ENCODE measurements around the gene CLCN7.

Gene CLCN7

DNA sequence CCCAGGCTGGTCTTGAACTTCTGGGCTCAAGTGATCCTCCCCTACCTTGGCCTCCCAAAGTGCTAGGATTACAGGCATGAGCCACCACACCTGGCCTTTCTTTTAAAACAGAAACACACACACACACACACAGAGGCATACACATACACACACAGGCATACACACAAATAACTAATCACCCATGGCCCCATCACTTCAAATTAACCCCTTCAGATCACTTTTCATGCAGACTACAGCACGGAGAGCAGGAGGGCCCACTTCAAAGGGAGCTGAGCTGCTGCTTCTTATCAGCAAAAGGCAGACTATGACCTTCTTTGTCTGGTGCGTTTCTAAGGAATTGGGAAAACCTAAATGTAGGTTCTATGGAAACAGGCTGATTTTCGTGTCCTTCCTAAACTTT is 1.9 kb downstream of the CLCN7 start:
- Histone ChIP-seq H3K27ac (replicated peaks; ENCODE audit: low read length) (no peak overlapping the region), H3K36me3 (replicated peaks in 1 of 2; ENCODE audit: control insufficient read depth in 2 of 2, insufficient read depth in 2 of 2, low read length in 2 of 2) (no peaks in the 10 kb centered on the region), H3K4ac (ENCODE audit: low read length) (no peak overlapping the region), H3K14ac (ENCODE audit: low read length) (no peak overlapping the region), H3K9ac (ENCODE audit: low read depth, low read length, poor library complexity) (no peak overlapping the region), H4K8ac (ENCODE audit: low read depth, low read length) (no peak overlapping the region), H2BK5ac (ENCODE audit: low read length) (no peak overlapping the region), H3K23ac (ENCODE audit: low read depth, low read length, poor library complexity) (no peak overlapping the region), H3K9me3 (replicated peaks in 1 of 2; ENCODE audit: control insufficient read depth in 2 of 2, insufficient read depth in 1 of 2, low read depth in 1 of 2, low read length in 2 of 2) (peaks cover 0 to 3% of the 10 kb centered on the region in 2 donors), H3K18ac (ENCODE audit: low read length) (no peak overlapping the region), H3K27me3 (ENCODE audit: control insufficient read depth in 3 of 3, insufficient read depth in 3 of 3, low read depth in 1 of 3, low read length in 3 of 3) (no peaks in the 10 kb centered on the region), H2AFZ (ENCODE audit: low read length) (no peak overlapping the region), H3K4me2 (ENCODE audit: insufficient read depth, low read length, poor library complexity, severe bottlenecking) (no peak overlapping the region), H3K4me3 (ENCODE audit: low read length in 2 of 2) (no peak overlapping the region), H2BK120ac (ENCODE audit: low read depth, low read length) (no peak overlapping the region), H2BK12ac (ENCODE audit: low read length) (no peak overlapping the region), H4K91ac (ENCODE audit: low read depth, low read length, poor library complexity) (no peak overlapping the region), H3K4me1 (ENCODE audit: control insufficient read depth in 2 of 2, insufficient read depth in 1 of 2, low read depth in 1 of 2, low read length in 2 of 2) (peaks cover 4 to 15% of the 10 kb centered on the region in 2 donors), H2BK15ac (ENCODE audit: low read length) (no peak overlapping the region), H2AK5ac (ENCODE audit: low read depth, low read length) (no peak overlapping the region), H3K79me1 (ENCODE audit: low read depth, low read length) (peaks cover 23% of the 10 kb centered on the region)
- WGBS, 2 donors (ENCODE audit: extremely low coverage in 2 of 2, insufficient read length in 2 of 2, insufficient replicate concordance in 1 of 2), result no CpG with 5 or more reads among the region's 3 CpGs
- DNase-seq (ENCODE audit: low spot score), result no peak

DNA sequence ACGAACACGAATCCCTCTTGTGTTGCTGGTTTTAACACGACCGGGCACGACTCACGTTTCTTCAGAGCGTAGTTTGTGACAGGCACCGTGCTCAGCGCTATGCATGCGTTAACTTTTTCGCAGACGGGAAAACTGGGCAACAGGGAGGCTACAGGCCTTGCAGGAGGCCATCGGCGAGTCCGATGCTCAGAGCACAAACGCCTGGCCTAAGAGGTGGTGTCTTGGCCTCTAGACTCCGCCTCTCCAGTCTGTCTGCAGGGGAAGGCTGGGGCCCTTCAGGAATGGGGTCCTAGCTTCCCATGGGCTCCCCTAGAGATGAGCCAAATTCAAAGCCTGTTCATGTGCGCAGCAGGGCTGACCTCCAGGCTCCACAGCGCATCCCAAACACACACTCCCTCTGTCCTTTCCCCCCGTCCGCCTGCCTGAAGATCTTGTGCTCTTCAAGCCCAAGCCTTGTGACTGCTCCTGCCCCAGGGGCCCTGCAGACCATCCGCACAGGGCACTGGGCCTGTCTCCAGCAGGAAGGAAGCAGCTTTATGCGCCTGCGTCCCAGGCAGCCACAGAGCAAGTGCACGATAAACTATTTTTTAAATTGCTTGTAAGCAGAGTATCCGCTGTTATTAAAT is 3.1 kb downstream of the CLCN7 start:
- no peak overlapping the region for H3K9ac ChIP-seq (ENCODE audit: low read depth, low read length, poor library complexity)
- no peak overlapping the region for H3K23ac ChIP-seq (ENCODE audit: low read depth, low read length, poor library complexity)
- WGBS, 2 donors (ENCODE audit: extremely low coverage in 2 of 2, insufficient read length in 2 of 2, insufficient replicate concordance in 1 of 2), result no CpG with 5 or more reads among the region's 26 CpGs
- no peak overlapping the region for H2BK15ac ChIP-seq (ENCODE audit: low read length)
- no peak overlapping the region for H3K18ac ChIP-seq (ENCODE audit: low read length)
- peaks cover 27% of the 10 kb centered on the region for H3K79me1 ChIP-seq (ENCODE audit: low read depth, low read length)
- no peak overlapping the region for H3K4ac ChIP-seq (ENCODE audit: low read length)
- H2AK5ac ChIP-seq (ENCODE audit: low read depth, low read length), result no peak overlapping the region
- no peak overlapping the region for H3K14ac ChIP-seq (ENCODE audit: low read length)
- no peak overlapping the region for H3K4me2 ChIP-seq (ENCODE audit: insufficient read depth, low read length, poor library complexity, severe bottlenecking)
- no peak overlapping the region for H4K91ac ChIP-seq (ENCODE audit: low read depth, low read length, poor library complexity)
- no peaks in the 10 kb centered on the region for H3K27me3 ChIP-seq (ENCODE audit: control insufficient read depth in 3 of 3, insufficient read depth in 3 of 3, low read depth in 1 of 3, low read length in 3 of 3)
- H2AFZ ChIP-seq (ENCODE audit: low read length), result no peak overlapping the region
- H4K8ac ChIP-seq (ENCODE audit: low read depth, low read length), result no peak overlapping the region
- no peak overlapping the region for H2BK12ac ChIP-seq (ENCODE audit: low read length)
- peak overlapping the region; percentile 5 for H2BK5ac ChIP-seq (ENCODE audit: low read length)
- H3K27ac ChIP-seq (replicated peaks; ENCODE audit: low read length), result no peak overlapping the region
- no peaks in the 10 kb centered on the region for H3K36me3 ChIP-seq (replicated peaks in 1 of 2; ENCODE audit: control insufficient read depth in 2 of 2, insufficient read depth in 2 of 2, low read length in 2 of 2)
- H3K9me3 ChIP-seq (replicated peaks in 1 of 2; ENCODE audit: control insufficient read depth in 2 of 2, insufficient read depth in 1 of 2, low read depth in 1 of 2, low read length in 2 of 2), result no peaks in the 10 kb centered on the region
- no peak overlapping the region for H3K4me3 ChIP-seq (ENCODE audit: low read length in 2 of 2)
- DNase-seq (ENCODE audit: low spot score), result no peak
- no peak overlapping the region for H2BK120ac ChIP-seq (ENCODE audit: low read depth, low read length)
- H3K4me1 ChIP-seq (ENCODE audit: control insufficient read depth in 2 of 2, insufficient read depth in 1 of 2, low read depth in 1 of 2, low read length in 2 of 2), result peaks cover 4 to 15% of the 10 kb centered on the region in 2 donors

DNA sequence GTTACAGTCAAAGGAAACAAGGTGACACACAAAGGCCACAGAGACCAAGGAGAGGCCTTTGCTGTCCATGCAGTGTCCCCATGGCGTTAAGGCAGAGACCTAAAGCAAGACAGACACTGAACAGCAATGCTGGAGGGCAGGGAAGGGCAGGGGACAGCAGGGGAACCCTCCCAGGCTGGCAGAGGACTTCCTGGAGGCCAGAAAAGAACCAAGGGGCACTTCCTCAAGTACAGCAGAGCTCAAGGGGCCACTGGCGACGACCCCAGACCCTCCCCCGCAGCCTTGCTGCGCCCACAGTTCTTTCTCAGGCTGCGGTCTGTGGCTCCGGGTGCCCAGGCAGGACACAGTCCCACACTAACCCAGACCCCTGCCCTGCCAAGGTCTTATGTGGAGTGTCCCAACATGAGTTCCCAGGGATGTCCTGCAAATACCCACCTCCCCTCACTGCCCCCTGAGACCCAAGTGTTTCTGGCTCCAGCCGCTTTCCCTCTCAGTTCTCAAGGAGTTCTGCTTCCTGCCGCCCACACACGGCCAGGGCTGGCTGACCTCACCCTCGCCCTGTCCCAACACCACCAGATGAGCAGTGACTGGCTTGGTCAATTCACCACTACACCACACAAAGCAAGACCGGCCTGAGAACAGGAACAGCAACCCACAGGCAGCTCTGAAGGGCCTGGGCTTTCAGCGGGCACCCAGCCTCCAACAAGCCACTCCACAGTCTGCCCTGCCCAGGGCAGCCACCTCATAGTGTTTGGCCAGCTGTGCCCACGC is 4.2 kb downstream of the CLCN7 start:
- no peak overlapping the region for H2BK5ac ChIP-seq (ENCODE audit: low read length)
- peak overlapping the region in 1 of 2 donors; percentile 48 for H3K4me3 ChIP-seq (ENCODE audit: low read length in 2 of 2)
- peak overlapping the region; percentile 17 for H4K8ac ChIP-seq (ENCODE audit: low read depth, low read length)
- DNase-seq (ENCODE audit: low spot score), result no peak
- H2AK5ac ChIP-seq (ENCODE audit: low read depth, low read length), result no peak overlapping the region
- no peak overlapping the region for H3K4me2 ChIP-seq (ENCODE audit: insufficient read depth, low read length, poor library complexity, severe bottlenecking)
- no peak overlapping the region for H2AFZ ChIP-seq (ENCODE audit: low read length)
- peaks cover 4 to 14% of the 10 kb centered on the region in 2 donors for H3K4me1 ChIP-seq (ENCODE audit: control insufficient read depth in 2 of 2, insufficient read depth in 1 of 2, low read depth in 1 of 2, low read length in 2 of 2)
- H3K14ac ChIP-seq (ENCODE audit: low read length), result peak overlapping the region; percentile 8
- no peaks in the 10 kb centered on the region for H3K27me3 ChIP-seq (ENCODE audit: control insufficient read depth in 3 of 3, insufficient read depth in 3 of 3, low read depth in 1 of 3, low read length in 3 of 3)
- H2BK12ac ChIP-seq (ENCODE audit: low read length), result peak overlapping the region; percentile 30
- H3K9ac ChIP-seq (ENCODE audit: low read depth, low read length, poor library complexity), result peak overlapping the region; percentile 60
- peaks cover 30% of the 10 kb centered on the region for H3K79me1 ChIP-seq (ENCODE audit: low read depth, low read length)
- no peak overlapping the region for H2BK15ac ChIP-seq (ENCODE audit: low read length)
- H3K18ac ChIP-seq (ENCODE audit: low read length), result no peak overlapping the region
- H3K36me3 ChIP-seq (replicated peaks in 1 of 2; ENCODE audit: control insufficient read depth in 2 of 2, insufficient read depth in 2 of 2, low read length in 2 of 2), result no peaks in the 10 kb centered on the region
- no peak overlapping the region for H3K27ac ChIP-seq (replicated peaks; ENCODE audit: low read length)
- no peak overlapping the region for H2BK120ac ChIP-seq (ENCODE audit: low read depth, low read length)
- H3K9me3 ChIP-seq (replicated peaks in 1 of 2; ENCODE audit: control insufficient read depth in 2 of 2, insufficient read depth in 1 of 2, low read depth in 1 of 2, low read length in 2 of 2), result no peaks in the 10 kb centered on the region
- WGBS, 2 donors (ENCODE audit: extremely low coverage in 2 of 2, insufficient read length in 2 of 2, insufficient replicate concordance in 1 of 2), result no CpG with 5 or more reads among the region's 14 CpGs
- H3K23ac ChIP-seq (ENCODE audit: low read depth, low read length, poor library complexity), result no peak overlapping the region
- H3K4ac ChIP-seq (ENCODE audit: low read length), result no peak overlapping the region
- no peak overlapping the region for H4K91ac ChIP-seq (ENCODE audit: low read depth, low read length, poor library complexity)

DNA sequence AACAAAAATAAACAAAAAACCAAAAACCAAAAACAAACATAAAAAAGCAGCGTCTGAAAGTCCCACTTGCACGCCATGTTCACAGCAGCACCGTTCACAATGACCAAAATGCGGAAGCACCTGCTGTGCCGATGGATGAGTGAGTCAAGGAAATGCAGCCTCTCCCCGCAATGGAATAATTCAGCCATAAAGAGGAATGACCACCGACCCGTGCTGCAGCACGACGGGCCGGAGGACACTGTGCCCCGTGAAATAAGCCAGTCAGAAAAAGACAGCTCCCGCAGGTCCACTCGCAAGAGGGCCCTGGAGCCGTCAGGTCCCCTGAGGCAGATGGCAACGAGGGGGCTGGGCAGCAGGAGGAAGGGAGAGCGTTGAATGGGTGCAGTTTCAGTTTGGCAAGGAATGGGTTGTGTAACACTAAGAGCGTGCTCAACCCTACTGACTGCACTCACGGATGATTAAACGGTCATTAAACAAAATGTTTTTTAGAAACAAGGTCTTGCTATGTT is 5.1 kb downstream of the CLCN7 start:
- no peak for DNase-seq (ENCODE audit: low spot score)
- peak overlapping the region; percentile 56 for H3K14ac ChIP-seq (ENCODE audit: low read length)
- no peak overlapping the region for H2AK5ac ChIP-seq (ENCODE audit: low read depth, low read length)
- H2BK12ac ChIP-seq (ENCODE audit: low read length), result peak overlapping the region; percentile 41
- H3K79me1 ChIP-seq (ENCODE audit: low read depth, low read length), result peaks cover 36% of the 10 kb centered on the region
- H4K91ac ChIP-seq (ENCODE audit: low read depth, low read length, poor library complexity), result no peak overlapping the region
- no peaks in the 10 kb centered on the region for H3K36me3 ChIP-seq (replicated peaks in 1 of 2; ENCODE audit: control insufficient read depth in 2 of 2, insufficient read depth in 2 of 2, low read length in 2 of 2)
- no peak overlapping the region for H3K27ac ChIP-seq (replicated peaks; ENCODE audit: low read length)
- no peak overlapping the region for H3K9ac ChIP-seq (ENCODE audit: low read depth, low read length, poor library complexity)
- no peak overlapping the region for H3K4ac ChIP-seq (ENCODE audit: low read length)
- no CpG with 5 or more reads among the region's 20 CpGs for WGBS, 2 donors (ENCODE audit: extremely low coverage in 2 of 2, insufficient read length in 2 of 2, insufficient replicate concordance in 1 of 2)
- H3K4me1 ChIP-seq (ENCODE audit: control insufficient read depth in 2 of 2, insufficient read depth in 1 of 2, low read depth in 1 of 2, low read length in 2 of 2), result peaks cover 4 to 9% of the 10 kb centered on the region in 2 donors
- H3K27me3 ChIP-seq (ENCODE audit: control insufficient read depth in 3 of 3, insufficient read depth in 3 of 3, low read depth in 1 of 3, low read length in 3 of 3), result no peaks in the 10 kb centered on the region
- H2BK120ac ChIP-seq (ENCODE audit: low read depth, low read length), result peak overlapping the region; percentile 61
- H2AFZ ChIP-seq (ENCODE audit: low read length), result no peak overlapping the region
- no peak overlapping the region for H3K18ac ChIP-seq (ENCODE audit: low read length)
- no peak overlapping the region for H2BK5ac ChIP-seq (ENCODE audit: low read length)
- peak overlapping the region; percentile 43 for H3K23ac ChIP-seq (ENCODE audit: low read depth, low read length, poor library complexity)
- H3K9me3 ChIP-seq (replicated peaks in 1 of 2; ENCODE audit: control insufficient read depth in 2 of 2, insufficient read depth in 1 of 2, low read depth in 1 of 2, low read length in 2 of 2), result no peaks in the 10 kb centered on the region
- H3K4me2 ChIP-seq (ENCODE audit: insufficient read depth, low read length, poor library complexity, severe bottlenecking), result no peak overlapping the region
- no peak overlapping the region for H4K8ac ChIP-seq (ENCODE audit: low read depth, low read length)
- no peak overlapping the region for H3K4me3 ChIP-seq (ENCODE audit: low read length in 2 of 2)
- H2BK15ac ChIP-seq (ENCODE audit: low read length), result no peak overlapping the region

All from neuronal stem cell (in vitro differentiated cells).